ENCODE measurements around the gene DNAJB8. TPM values are rescaled to one million over a fixed set of nuclear protein-coding genes. Genes with fewer than 3 reads are reported as not detected.

The DNAJB8 gene
- total and polyA plus RNA-seq, 12 donors, result not detected

DNA sequence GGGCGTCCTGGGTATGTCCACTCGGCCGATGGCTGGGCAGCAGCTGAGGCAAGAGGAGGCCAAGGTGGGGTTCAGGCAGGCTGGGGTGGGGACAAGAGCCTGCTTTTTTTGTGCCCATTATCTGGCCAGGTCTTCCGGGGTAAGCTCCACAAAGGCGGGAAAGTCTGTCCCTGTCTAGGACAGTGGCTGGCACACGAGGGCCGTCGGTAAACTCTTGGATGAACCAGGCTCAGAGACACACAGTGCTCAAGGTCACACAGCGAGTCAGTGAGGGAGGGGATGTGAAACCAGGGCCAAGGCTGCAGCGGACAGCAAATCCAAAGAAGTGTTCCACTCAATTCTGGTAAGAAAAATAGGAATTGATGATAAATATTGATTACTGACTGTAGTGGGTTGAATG is 2.9 kb downstream of the DNAJB8 start:
- Histone ChIP-seq H3K27ac (no peak overlapping the region), H3K9me3 (no peaks in the 10 kb centered on the region), H3K4me3 (no peak overlapping the region), H3K4me1 (no peaks in the 10 kb centered on the region), H3K27me3 (peaks cover 0 to 24% (median 9%) of the 10 kb centered on the region in 7 donors), H3K36me3 (no peaks in the 10 kb centered on the region)
- intact Hi-C loops (cut with DNase I), result no loop called here
- WGBS, 2 donors, result 86 to 93% methylated on average over 10 of the region's 10 CpGs
- DNase-seq, result no peak
- TF ChIP-seq, protein P1, sequence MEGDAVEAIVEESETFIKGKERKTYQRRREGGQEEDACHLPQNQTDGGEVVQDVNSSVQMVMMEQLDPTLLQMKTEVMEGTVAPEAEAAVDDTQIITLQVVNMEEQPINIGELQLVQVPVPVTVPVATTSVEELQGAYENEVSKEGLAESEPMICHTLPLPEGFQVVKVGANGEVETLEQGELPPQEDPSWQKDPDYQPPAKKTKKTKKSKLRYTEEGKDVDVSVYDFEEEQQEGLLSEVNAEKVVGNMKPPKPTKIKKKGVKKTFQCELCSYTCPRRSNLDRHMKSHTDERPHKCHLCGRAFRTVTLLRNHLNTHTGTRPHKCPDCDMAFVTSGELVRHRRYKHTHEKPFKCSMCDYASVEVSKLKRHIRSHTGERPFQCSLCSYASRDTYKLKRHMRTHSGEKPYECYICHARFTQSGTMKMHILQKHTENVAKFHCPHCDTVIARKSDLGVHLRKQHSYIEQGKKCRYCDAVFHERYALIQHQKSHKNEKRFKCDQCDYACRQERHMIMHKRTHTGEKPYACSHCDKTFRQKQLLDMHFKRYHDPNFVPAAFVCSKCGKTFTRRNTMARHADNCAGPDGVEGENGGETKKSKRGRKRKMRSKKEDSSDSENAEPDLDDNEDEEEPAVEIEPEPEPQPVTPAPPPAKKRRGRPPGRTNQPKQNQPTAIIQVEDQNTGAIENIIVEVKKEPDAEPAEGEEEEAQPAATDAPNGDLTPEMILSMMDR (IDR thresholded peaks at IDR 0.05), result no peak
- no peak for ATAC-seq

DNA sequence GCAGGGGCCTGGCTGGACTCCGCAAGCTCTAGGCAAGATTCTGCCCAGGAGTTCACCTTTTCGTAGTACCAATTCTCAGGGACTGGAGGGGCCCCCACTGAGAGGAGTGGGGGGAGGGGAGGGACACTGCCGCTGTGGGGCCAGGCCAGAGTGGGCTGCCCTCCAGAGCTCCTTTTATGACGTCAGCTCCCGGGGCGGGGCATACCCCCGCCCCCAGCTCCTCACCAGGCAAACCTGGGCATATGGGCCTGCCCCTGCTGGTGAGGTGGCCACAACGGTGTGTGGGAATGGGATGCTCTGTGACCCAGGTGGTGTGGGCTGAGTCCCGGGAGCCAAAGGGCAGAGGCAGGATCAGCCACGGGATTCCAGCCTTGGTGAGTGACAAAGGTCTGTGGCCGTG is 3.3 kb downstream of the DNAJB8 start:
- H3K36me3 ChIP-seq, result no peaks in the 10 kb centered on the region
- DNase-seq, result no peak
- H3K9me3 ChIP-seq, result no peaks in the 10 kb centered on the region
- WGBS, 2 donors, result 76 to 78% methylated on average over 11 of the region's 11 CpGs
- ATAC-seq, result no peak
- H3K4me1 ChIP-seq, result no peaks in the 10 kb centered on the region
- H3K27ac ChIP-seq, result no peak overlapping the region
- TF ChIP-seq, protein P1 (IDR thresholded peaks at IDR 0.05), result no peak
- intact Hi-C loops (cut with DNase I), result no loop called here
- H3K27me3 ChIP-seq, result peaks cover 0 to 20% (median 6%) of the 10 kb centered on the region in 7 donors
- no peak overlapping the region for H3K4me3 ChIP-seq

DNA sequence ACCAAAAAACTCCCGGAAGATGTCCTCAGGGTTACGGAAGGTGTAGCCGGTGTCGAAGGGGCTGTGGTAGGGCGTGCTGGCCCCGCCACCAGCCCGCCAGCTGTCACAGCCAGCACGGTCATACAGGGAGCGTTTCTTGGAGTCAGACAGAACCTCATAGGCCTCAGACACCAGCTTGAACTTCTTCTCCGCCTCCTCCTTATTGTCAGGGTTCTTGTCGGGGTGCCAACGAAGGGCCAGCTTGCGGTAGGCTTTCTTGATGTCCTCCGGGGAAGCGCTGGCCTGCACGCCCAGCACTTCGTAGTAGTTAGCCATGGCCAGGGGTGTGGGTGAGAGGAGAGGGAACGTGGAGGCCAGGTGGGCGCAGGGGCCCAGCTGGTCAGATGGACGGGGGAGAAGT is 3.8 kb downstream of the DNAJB8 start:
- TF ChIP-seq, protein P1 (IDR thresholded peaks at IDR 0.05), result no peak
- Histone ChIP-seq H3K4me3 (no peak overlapping the region), H3K27ac (no peak overlapping the region), H3K4me1 (no peaks in the 10 kb centered on the region), H3K9me3 (no peaks in the 10 kb centered on the region), H3K27me3 (peaks cover 0 to 16% (median 3%) of the 10 kb centered on the region in 7 donors), H3K36me3 (no peaks in the 10 kb centered on the region)
- no peak for ATAC-seq
- 92 to 93% methylated on average over 20 of the region's 20 CpGs for WGBS, 2 donors
- no peak for DNase-seq
- intact Hi-C loops (cut with DNase I), result no loop called here

DNA sequence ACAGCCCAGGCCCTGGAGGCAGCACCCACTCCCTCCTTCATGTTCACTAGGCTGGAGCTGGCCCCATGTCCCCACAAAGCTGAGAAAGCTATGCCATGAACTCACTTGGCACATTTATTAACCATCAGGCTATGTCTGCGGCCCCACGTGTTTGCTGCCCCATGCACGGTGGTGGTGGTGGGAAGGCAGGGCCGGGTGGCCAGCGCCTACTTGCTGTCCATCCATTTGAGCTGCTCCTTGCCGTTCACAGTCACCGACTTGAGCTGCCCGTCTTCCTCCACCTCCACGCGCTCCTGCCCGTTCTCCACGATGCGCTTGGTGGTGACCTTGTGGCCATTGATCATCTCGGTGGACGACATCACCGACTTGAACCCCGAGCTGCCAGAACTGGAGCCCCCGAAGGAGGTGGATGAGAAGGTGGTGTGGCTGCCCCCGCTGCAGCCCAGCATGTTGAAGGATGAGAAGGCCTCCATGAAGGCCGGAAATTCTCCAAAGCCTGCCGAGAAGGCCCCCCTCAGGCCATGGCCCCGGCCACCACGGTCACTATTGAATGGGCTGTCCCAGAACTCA is 4.3 kb downstream of the DNAJB8 start:
- ATAC-seq (no peak), DNase-seq (no peak)
- Histone ChIP-seq H3K4me3 (no peak overlapping the region), H3K36me3 (no peaks in the 10 kb centered on the region), H3K27ac (no peak overlapping the region), H3K9me3 (no peaks in the 10 kb centered on the region), H3K4me1 (no peaks in the 10 kb centered on the region), H3K27me3 (peaks cover 0 to 13% (median 2%) of the 10 kb centered on the region in 7 donors)
- TF ChIP-seq, protein P1 (IDR thresholded peaks at IDR 0.05), result no peak
- WGBS, 2 donors, result 95 to 97% methylated on average over 23 of the region's 23 CpGs
- intact Hi-C loops (cut with DNase I), result no loop called here
